ENCODE data around the gene ACY1.

ACY1 gene

GRCh38 chr3:52037291-52037690 is 54.0 kb downstream of the ACY1 start:
- DNase-seq (ENCODE audit: low read depth) = no peak
- TF ChIP-seq CTCF (conservative IDR thresholded peaks at IDR 0.05; ENCODE audit: control insufficient read depth, insufficient read depth, low read depth, low read length) = no peak
- H3K4me3 ChIP-seq (ENCODE audit: control insufficient read depth, low read depth, low read length) = no peak overlapping the region

- H3K4me3 ChIP-seq (ENCODE audit: control insufficient read depth, low read depth, low read length) = no peak overlapping the region
- TF ChIP-seq CTCF (conservative IDR thresholded peaks at IDR 0.05; ENCODE audit: control insufficient read depth, insufficient read depth, low read depth, low read length) = no peak
- DNase-seq (ENCODE audit: low read depth) = no peak
Observed at GRCh38 chr3:52038227-52038626, 54.9 kb downstream of the ACY1 start.
